K562 (cell line): Measurements from ENCODE around the gene MYCL.

Source experiments
- EZH2 ChIP-seq: IDR thresholded peaks from 2 replicates; pipeline ENCODE4 v1.6.1; 2012; ENCODE audit warnings: low read depth, mild to moderate bottlenecking, inconsistent platforms, low read length, borderline replicate concordance
- GABPA ChIP-seq: fragments of 200-800 bp; sonication (Bioruptor generic); conservative IDR thresholded peaks from 2 replicates; pipeline ENCODE4 v1.6.1; 2016; ENCODE audit warnings: low read depth, missing genetic modification characterization, missing compliant biosample characterization
- KDM4B ChIP-seq, 2 experiments: fragments of 450-650 bp in 1 of 2; sonication (generic) in 1 of 2; IDR thresholded peaks; 2 replicates each; pipeline ENCODE4 v1.6.1; 2016 to 2017; ENCODE audit warnings: borderline replicate concordance in 2 of 2, antibody characterized with exemption in 1 of 2, low read depth in 1 of 2, mild to moderate bottlenecking in 1 of 2
- KDM5B ChIP-seq: fragments of 200-600 bp; sonication (generic); IDR thresholded peaks from 2 replicates; pipeline ENCODE4 v1.6.1; 2012; ENCODE audit warnings: low read depth, mild to moderate bottlenecking, moderate library complexity, low read length, control low read depth, inconsistent platforms; ENCODE audit not compliant: insufficient replicate concordance
- POLR2H ChIP-seq: IDR thresholded peaks from 2 replicates; pipeline ENCODE4 v1.6.1; 2016; ENCODE audit warnings: missing genetic modification characterization, low read depth, mild to moderate bottlenecking, control low read depth, missing compliant biosample characterization, moderate library complexity
- RAD21 ChIP-seq, 2 experiments: fragments of 250-450 bp in 1 of 2; fragments of 450-650 bp in 1 of 2; sonication (Bioruptor Pico) in 1 of 2; formaldehyde crosslinking in 1 of 2; IDR thresholded peaks in 1 of 2; conservative IDR thresholded peaks in 1 of 2; 2 replicates each; pipeline versions ENCODE4 v1.4.0 to v1.8.0; 2020 to 2022; ENCODE audit warnings: mild to moderate bottlenecking in 2 of 2, moderate library complexity in 1 of 2
- RBM15 ChIP-seq: fragments of 200-400 bp; formaldehyde crosslinking; IDR thresholded peaks from 2 replicates; pipeline ENCODE4 v1.6.1; 2018; ENCODE audit warnings: mild to moderate bottlenecking, low read length, moderate library complexity; ENCODE audit not compliant: insufficient read depth
- SOX6 ChIP-seq: fragments of 450-650 bp; IDR thresholded peaks from 2 replicates; pipeline ENCODE4 v1.6.1; 2014; ENCODE audit warnings: mild to moderate bottlenecking
- TBL1XR1 ChIP-seq, 2 experiments: IDR thresholded peaks; 2 replicates each; pipeline ENCODE4 v1.6.1; 2012; ENCODE audit warnings: improper control_type of control experiment in 2 of 2, low read length in 2 of 2, mild to moderate bottlenecking in 1 of 2
- TFAM ChIP-seq: fragments of 250-450 bp; sonication (Bioruptor Pico); conservative IDR thresholded peaks from 2 replicates; pipeline ENCODE4 v1.5.0; 2021; ENCODE audit warnings: mild to moderate bottlenecking, moderate library complexity
- ZBED1 ChIP-seq: IDR thresholded peaks from 2 replicates; pipeline ENCODE4 v1.6.1; 2014
- ZFP30 ChIP-seq: fragments of 250-450 bp; sonication (Bioruptor Pico); IDR thresholded peaks from 2 replicates; pipeline ENCODE4 v1.8.0; 2022; ENCODE audit warnings: moderate library complexity, mild to moderate bottlenecking, inconsistent platforms, borderline replicate concordance
- ZNF121 ChIP-seq: sonication (generic); formaldehyde crosslinking; conservative IDR thresholded peaks from 2 replicates; pipeline ENCODE4 v1.8.0; 2022; ENCODE audit warnings: missing genetic modification reagents

DNA sequence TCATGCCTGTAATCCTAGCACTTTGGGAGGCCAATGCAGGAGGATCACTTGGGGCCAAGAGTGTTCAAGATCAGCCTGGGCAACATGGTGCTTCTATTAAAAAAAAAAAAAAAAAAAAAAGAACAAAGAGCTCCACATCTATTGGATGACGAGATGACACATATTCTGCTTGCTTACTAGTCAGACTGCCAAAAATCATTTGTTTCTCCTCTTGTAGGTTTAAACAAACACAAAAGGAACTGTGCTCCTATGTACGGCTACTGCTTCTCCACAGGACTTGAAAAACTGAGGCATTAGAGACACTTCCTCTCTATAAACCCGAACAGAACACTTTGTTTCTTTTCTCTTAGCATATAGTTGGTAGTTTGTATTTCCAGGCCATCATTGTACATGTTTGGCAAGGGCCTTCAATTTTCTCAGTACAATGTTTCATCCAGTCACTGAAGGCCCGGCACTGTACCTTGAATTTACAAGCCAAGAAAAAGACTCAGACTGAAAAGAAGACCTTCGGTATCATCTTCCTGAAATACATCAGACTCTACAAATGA is 24.4 kb downstream of the MYCL start:
- TF ChIP-seq ZBED1 (no peak), EZH2 (no peak), ZFP30 (CRISPR knock-in tag) (no peak), RBM15 (no peak), SOX6 (no peak), TBL1XR1 (IDR thresholded peaks at IDR 0.05; ENCODE audit: low read length in 2 of 2) (no peak), ZNF121 (no peak), GABPA (tag) (no peak), RAD21 (CRISPR knock-in tag; conservative IDR thresholded peaks at IDR 0.05 in 1 of 2, IDR thresholded peaks at IDR 0.05 in 1 of 2) (no peak), KDM4B (IDR thresholded peaks at IDR 0.05; ENCODE audit: borderline replicate concordance in 2 of 2, low read depth in 1 of 2) (no peak), POLR2H (no peak), KDM5B (no peak), TFAM (CRISPR knock-in tag) (no peak)
